MM.1S (cell line): ENCODE results near the gene IER2.
"Not testable (repeated sequence)": the region's sequence is repeated elsewhere in the genome, so short reads cannot be mapped to it uniquely, and the experiment has no call there.

ENCODE experiments used
- DNase-seq: peaks from one replicate; pipeline ENCODE4 v3.0.0-alpha.2; 2015
- H2AFZ ChIP-seq: fragments of 300-600 bp; sonication (generic); 2 replicates; pipeline ENCODE4 v1.6.0; 2016; ENCODE audit warnings: antibody characterized with exemption, low read length
- H3F3A ChIP-seq: fragments of 300-600 bp; sonication (generic); 2 replicates; pipeline ENCODE4 v1.6.1; 2016; ENCODE audit warnings: mild to moderate bottlenecking, antibody characterized with exemption, low read length, moderate library complexity, mixed read lengths; ENCODE audit not compliant: insufficient read depth
- H3K27ac ChIP-seq: fragments of 300-600 bp; sonication (generic); 2 replicates; pipeline ENCODE4 v1.5.1; 2016; ENCODE audit warnings: mild to moderate bottlenecking, low read length
- H3K27me3 ChIP-seq: fragments of 300-600 bp; sonication (generic); replicated peaks from 2 replicates; pipeline ENCODE4 v1.6.0; 2016; ENCODE audit warnings: low read length; ENCODE audit not compliant: insufficient read depth
- H3K36me3 ChIP-seq: fragments of 300-600 bp; sonication (generic); replicated peaks from 2 replicates; pipeline ENCODE4 v1.6.1; 2016; ENCODE audit warnings: mild to moderate bottlenecking, low read length, mixed read lengths; ENCODE audit not compliant: insufficient read depth
- H3K4me1 ChIP-seq: fragments of 300-600 bp; sonication (generic); 2 replicates; pipeline ENCODE4 v1.6.1; 2016; ENCODE audit warnings: low read length, mixed read lengths
- H3K4me2 ChIP-seq: fragments of 300-600 bp; sonication (generic); 2 replicates; pipeline ENCODE4 v1.6.0; 2016; ENCODE audit warnings: low read depth, low read length
- H3K4me3 ChIP-seq: fragments of 300-600 bp; sonication (generic); 2 replicates; pipeline ENCODE4 v1.5.1; 2016; ENCODE audit warnings: low read length, mixed read lengths
- H3K79me2 ChIP-seq: fragments of 300-600 bp; sonication (generic); 2 replicates; pipeline ENCODE4 v1.6.1; 2016; ENCODE audit warnings: mixed run types, low read length, mixed read lengths
- H3K9ac ChIP-seq: fragments of 300-600 bp; sonication (generic); 2 replicates; pipeline ENCODE4 v1.6.1; 2016; ENCODE audit warnings: low read length, mixed read lengths
- H3K9me2 ChIP-seq: fragments of 300-600 bp; sonication (generic); replicated peaks from 2 replicates; pipeline ENCODE4 v1.6.1; 2016; ENCODE audit warnings: mild to moderate bottlenecking, low read length, mixed read lengths; ENCODE audit not compliant: insufficient read depth
- H3K9me3 ChIP-seq: fragments of 300-600 bp; sonication (generic); replicated peaks from 2 replicates; pipeline ENCODE4 v1.6.1; 2016; ENCODE audit warnings: mild to moderate bottlenecking, low read length, mixed read lengths; ENCODE audit not compliant: insufficient read depth
- H4K20me1 ChIP-seq: fragments of 300-600 bp; sonication (generic); 2 replicates; pipeline ENCODE4 v1.6.1; 2016; ENCODE audit warnings: mild to moderate bottlenecking, low read length, moderate library complexity, mixed read lengths; ENCODE audit not compliant: insufficient read depth
- CTCF ChIP-seq: fragments of 300-600 bp; sonication (generic); IDR thresholded peaks from 2 replicates; pipeline ENCODE4 v1.5.1; 2016; ENCODE audit warnings: antibody characterized with exemption, low read length, mixed read lengths
- EZH2 ChIP-seq: fragments of 300-600 bp; sonication (generic); optimal IDR thresholded peaks from 2 replicates; pipeline ENCODE3; 2017; ENCODE audit warnings: low read depth, mild to moderate bottlenecking, antibody characterized with exemption, low read length, mixed read lengths
- EZH2phosphoT487 ChIP-seq: fragments of 300-600 bp; sonication (generic); IDR thresholded peaks from 2 replicates; pipeline ENCODE4 v1.6.1; 2018; ENCODE audit warnings: antibody characterized with exemption, low read length

Gene IER2

GRCh38 chr19:13181747-13182388 lies 31.7 kb downstream of the IER2 start:
- Histone ChIP-seq H3K4me1 (no peaks in the 10 kb centered on the region), H3K27me3 (peaks cover 47% of the 10 kb centered on the region), H3K27ac (no peak overlapping the region), H4K20me1 (no peaks in the 10 kb centered on the region), H3K4me2 (no peak overlapping the region), H3K4me3 (no peak overlapping the region), H3K36me3 (no peaks in the 10 kb centered on the region), H3K9me2 (no peaks in the 10 kb centered on the region), H3F3A (no peaks in the 10 kb centered on the region), H3K9me3 (no peaks in the 10 kb centered on the region), H3K79me2 (no peaks in the 10 kb centered on the region), H2AFZ (no peak overlapping the region), H3K9ac (no peak overlapping the region)
- DNase-seq = no peak
- TF ChIP-seq EZH2phosphoT487 (no peak), EZH2 (no peak), CTCF (no peak)

- not testable (repeated sequence) for H3K27ac ChIP-seq, H3K4me2 ChIP-seq, H3K4me3 ChIP-seq, DNase-seq, H3F3A ChIP-seq, H3K4me1 ChIP-seq, H3K9me3 ChIP-seq, H3K36me3 ChIP-seq, H2AFZ ChIP-seq, H3K9me2 ChIP-seq, H4K20me1 ChIP-seq, H3K9ac ChIP-seq, H3K79me2 ChIP-seq
- peaks cover 62% of the 10 kb centered on the region for H3K27me3 ChIP-seq
Observed at GRCh38 chr19:13184926-13185325, 34.7 kb downstream of the IER2 start.

- not testable (repeated sequence) for H2AFZ ChIP-seq
Observed at GRCh38 chr19:13185763-13186657, 35.8 kb downstream of the IER2 start.

DNA sequence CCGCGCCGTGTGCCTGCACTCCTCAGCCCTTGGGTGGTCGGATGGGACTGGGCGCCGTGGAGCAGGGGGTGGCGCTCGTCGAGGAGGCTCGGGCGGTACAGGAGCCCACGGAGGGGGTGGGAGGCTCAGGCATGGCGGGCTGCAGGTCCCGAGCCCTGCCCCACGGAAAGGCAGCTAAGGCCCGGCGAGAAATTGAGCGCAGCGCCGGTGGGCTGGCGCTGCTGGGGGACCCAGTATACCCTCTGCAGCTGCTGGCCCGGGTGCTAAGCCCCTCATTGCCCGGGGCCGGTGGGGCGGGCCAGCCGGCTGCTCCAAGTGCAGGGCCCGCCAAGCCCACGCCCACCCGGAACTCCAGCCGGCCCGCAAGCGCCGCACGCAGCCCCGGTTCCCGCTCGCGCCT lies 36.5 kb downstream of the IER2 start:
- not testable (repeated sequence) for H3K4me2 ChIP-seq, DNase-seq, H3F3A ChIP-seq, H3K36me3 ChIP-seq, H3K9ac ChIP-seq, H3K4me1 ChIP-seq, H4K20me1 ChIP-seq, H3K9me3 ChIP-seq, H3K27ac ChIP-seq, H3K9me2 ChIP-seq, H3K79me2 ChIP-seq, H2AFZ ChIP-seq, H3K4me3 ChIP-seq
- peaks cover 66% of the 10 kb centered on the region for H3K27me3 ChIP-seq

More at GRCh38 chr19:13185763-13186657, 35.8 kb downstream of the IER2 start:
- H3K27ac ChIP-seq, H3K4me2 ChIP-seq, H3F3A ChIP-seq, DNase-seq, H3K9ac ChIP-seq, H3K79me2 ChIP-seq, H3K4me1 ChIP-seq, H3K36me3 ChIP-seq, H3K9me3 ChIP-seq, H4K20me1 ChIP-seq, H3K9me2 ChIP-seq, H3K4me3 ChIP-seq: not testable (repeated sequence)
- peaks cover 62% of the 10 kb centered on the region for H3K27me3 ChIP-seq
